Measurements from ENCODE around the gene DPP6. TPM values are rescaled to one million over a fixed set of nuclear protein-coding genes. Genes with fewer than 3 reads are reported as not detected.

DPP6 gene
- polyA plus RNA-seq, 1 of the 3 experiments (the other 2 are of a cell fraction): not detected

DNA sequence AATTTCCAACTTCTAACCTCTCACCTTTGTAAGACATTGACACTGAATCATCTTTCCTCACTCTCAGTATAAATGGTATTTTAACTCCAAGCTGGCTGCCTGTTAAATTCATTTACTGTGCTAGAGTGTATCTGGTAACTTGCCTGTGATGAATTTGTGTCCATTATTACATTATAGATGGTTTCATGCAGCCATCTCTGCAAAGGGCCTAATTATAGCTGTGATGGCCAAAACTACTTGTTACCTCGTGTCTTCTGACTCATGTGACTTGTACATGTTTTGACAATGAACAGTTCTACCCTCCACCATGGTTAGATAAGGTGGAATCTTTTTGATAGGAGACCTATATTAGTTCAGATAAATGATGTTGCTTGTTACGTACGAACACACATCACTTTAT lies 558.7 kb downstream of the DPP6 start:
- 13% methylated on average over 3 of the region's 3 CpGs for WGBS (ENCODE audit: low lambda C conversion rate)
- H3K27me3 ChIP-seq (ENCODE audit: insufficient read depth): no peaks in the 10 kb centered on the region
- no peak overlapping the region for H3K9ac ChIP-seq
- H3K4me3 ChIP-seq (ENCODE audit: low read depth in 2 of 2, low read length in 1 of 2): no peak overlapping the region
- TF ChIP-seq FOXJ3 (CRISPR knock-in tag; IDR thresholded peaks at IDR 0.05) (peak; percentile 86), FOXM1 (IDR thresholded peaks at IDR 0.05; ENCODE audit: low read depth) (no peak), MXI1 (IDR thresholded peaks at IDR 0.05; ENCODE audit: low read depth, low read length) (peak; percentile 40; the same call in 1 of the 2 replicates), USF1 (IDR thresholded peaks at IDR 0.05; ENCODE audit: borderline replicate concordance, low read depth) (no peak), ELF1 (IDR thresholded peaks at IDR 0.05) (no peak), GABPA (IDR thresholded peaks at IDR 0.05; ENCODE audit: low read depth) (no peak), TAF1 (IDR thresholded peaks at IDR 0.05; ENCODE audit: borderline replicate concordance, low read depth, low read length) (no peak), CHD2 (IDR thresholded peaks at IDR 0.05; ENCODE audit: low read length, partially characterized antibody) (peak; percentile 63), EP300 (IDR thresholded peaks at IDR 0.05; ENCODE audit: borderline replicate concordance in 1 of 2, low read depth in 1 of 2, low read length in 1 of 2) (peak in 1 of 2 experiments; percentile 61; a peak in 1 of 4 replicates), RXRA (IDR thresholded peaks at IDR 0.05; ENCODE audit: borderline replicate concordance, low read depth) (no peak), JUND (IDR thresholded peaks at IDR 0.05) (no peak), IRF3 (IDR thresholded peaks at IDR 0.05; ENCODE audit: low read depth, low read length) (no peak), TCF12 (IDR thresholded peaks at IDR 0.05) (no peak), RCOR1 (IDR thresholded peaks at IDR 0.05; ENCODE audit: low read length) (peak; percentile 71; the same call in 1 of the 2 replicates), GATA2 (CRISPR knock-in tag; IDR thresholded peaks at IDR 0.05) (peak; percentile 84)
- ChIA-PET POLR2A (no interaction called here), CTCF (interaction anchor here (0.9 to 3.6 kb wide), 7 partner anchors 10 to 133 kb away, joined by 3 to 15 read pairs (median 7); no protein-coding TSS in a partner anchor)
- no peaks in the 10 kb centered on the region for H3K79me2 ChIP-seq (ENCODE audit: insufficient read depth)
- H4K20me1 ChIP-seq (ENCODE audit: insufficient read depth): no peaks in the 10 kb centered on the region
- H3K9me2 ChIP-seq: no peaks in the 10 kb centered on the region
- H3F3A ChIP-seq (replicated peaks; ENCODE audit: insufficient read depth): no peaks in the 10 kb centered on the region
- DNase-seq: peak; percentile 51
- H3K4me2 ChIP-seq: no peak overlapping the region
- H3K4me1 ChIP-seq (ENCODE audit: control insufficient read depth in 1 of 2, insufficient read depth in 2 of 2, low read depth in 1 of 2, low read length in 1 of 2): no peaks in the 10 kb centered on the region; a peak in 1 of 4 replicates
- H3K27ac ChIP-seq (ENCODE audit: low read depth in 2 of 2, low read length in 1 of 2): no peak overlapping the region; a peak in 1 of 4 replicates
- H3K9me3 ChIP-seq: peaks cover 5% of the 10 kb centered on the region; the same call in 1 of the 2 replicates
- H2AFZ ChIP-seq (ENCODE audit: low read depth): no peak overlapping the region
- H3K36me3 ChIP-seq (replicated peaks in 1 of 2; ENCODE audit: control insufficient read depth in 1 of 2, insufficient read depth in 2 of 2, low read length in 1 of 2): no peaks in the 10 kb centered on the region

- no peaks in the 10 kb centered on the region for H3K27me3 ChIP-seq (ENCODE audit: insufficient read depth)
- H3K4me2 ChIP-seq: no peak overlapping the region
- no peak for DNase-seq
- H3K4me3 ChIP-seq (ENCODE audit: low read depth in 2 of 2, low read length in 1 of 2): no peak overlapping the region
- no peaks in the 10 kb centered on the region for H3K79me2 ChIP-seq (ENCODE audit: insufficient read depth)
- H3K9me2 ChIP-seq: no peaks in the 10 kb centered on the region
- WGBS (ENCODE audit: low lambda C conversion rate): 48% methylated on average over 7 of the region's 7 CpGs
- H2AFZ ChIP-seq (ENCODE audit: low read depth): no peak overlapping the region
- no peaks in the 10 kb centered on the region for H4K20me1 ChIP-seq (ENCODE audit: insufficient read depth)
- no peak overlapping the region for H3K27ac ChIP-seq (ENCODE audit: low read depth in 2 of 2, low read length in 1 of 2)
- H3K9me3 ChIP-seq: peaks cover 5% of the 10 kb centered on the region; the same call in 1 of the 2 replicates
- no peaks in the 10 kb centered on the region; a peak in 2 of 4 replicates for H3K4me1 ChIP-seq (ENCODE audit: control insufficient read depth in 1 of 2, insufficient read depth in 2 of 2, low read depth in 1 of 2, low read length in 1 of 2)
- ChIA-PET CTCF (interaction anchor here (0.5 to 1.8 kb wide), 6 partner anchors 13 to 135 kb away, joined by 3 to 6 read pairs (median 3); no protein-coding TSS in a partner anchor), POLR2A (no interaction called here)
- no peaks in the 10 kb centered on the region for H3K36me3 ChIP-seq (replicated peaks in 1 of 2; ENCODE audit: control insufficient read depth in 1 of 2, insufficient read depth in 2 of 2, low read length in 1 of 2)
- no peaks in the 10 kb centered on the region for H3F3A ChIP-seq (replicated peaks; ENCODE audit: insufficient read depth)
- no peak overlapping the region for H3K9ac ChIP-seq
- TF ChIP-seq IRF3 (IDR thresholded peaks at IDR 0.05; ENCODE audit: low read depth, low read length) (no peak), TAF1 (IDR thresholded peaks at IDR 0.05; ENCODE audit: borderline replicate concordance, low read depth, low read length) (no peak), FOSL2 (IDR thresholded peaks at IDR 0.05; ENCODE audit: borderline replicate concordance, low read depth) (no peak), CHD2 (IDR thresholded peaks at IDR 0.05; ENCODE audit: low read length, partially characterized antibody) (no peak), RXRA (IDR thresholded peaks at IDR 0.05; ENCODE audit: borderline replicate concordance, low read depth) (no peak), USF1 (IDR thresholded peaks at IDR 0.05; ENCODE audit: borderline replicate concordance, low read depth) (no peak), EZH2phosphoT487 (IDR thresholded peaks at IDR 0.05; ENCODE audit: borderline replicate concordance, low read depth) (no peak), TCF12 (IDR thresholded peaks at IDR 0.05) (no peak), JUND (IDR thresholded peaks at IDR 0.05) (no peak), MXI1 (IDR thresholded peaks at IDR 0.05; ENCODE audit: low read depth, low read length) (no peak)
- TF ChIP-seq, protein P1, sequence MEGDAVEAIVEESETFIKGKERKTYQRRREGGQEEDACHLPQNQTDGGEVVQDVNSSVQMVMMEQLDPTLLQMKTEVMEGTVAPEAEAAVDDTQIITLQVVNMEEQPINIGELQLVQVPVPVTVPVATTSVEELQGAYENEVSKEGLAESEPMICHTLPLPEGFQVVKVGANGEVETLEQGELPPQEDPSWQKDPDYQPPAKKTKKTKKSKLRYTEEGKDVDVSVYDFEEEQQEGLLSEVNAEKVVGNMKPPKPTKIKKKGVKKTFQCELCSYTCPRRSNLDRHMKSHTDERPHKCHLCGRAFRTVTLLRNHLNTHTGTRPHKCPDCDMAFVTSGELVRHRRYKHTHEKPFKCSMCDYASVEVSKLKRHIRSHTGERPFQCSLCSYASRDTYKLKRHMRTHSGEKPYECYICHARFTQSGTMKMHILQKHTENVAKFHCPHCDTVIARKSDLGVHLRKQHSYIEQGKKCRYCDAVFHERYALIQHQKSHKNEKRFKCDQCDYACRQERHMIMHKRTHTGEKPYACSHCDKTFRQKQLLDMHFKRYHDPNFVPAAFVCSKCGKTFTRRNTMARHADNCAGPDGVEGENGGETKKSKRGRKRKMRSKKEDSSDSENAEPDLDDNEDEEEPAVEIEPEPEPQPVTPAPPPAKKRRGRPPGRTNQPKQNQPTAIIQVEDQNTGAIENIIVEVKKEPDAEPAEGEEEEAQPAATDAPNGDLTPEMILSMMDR (IDR thresholded peaks at IDR 0.05): no peak
- TF ChIP-seq, protein P2, sequence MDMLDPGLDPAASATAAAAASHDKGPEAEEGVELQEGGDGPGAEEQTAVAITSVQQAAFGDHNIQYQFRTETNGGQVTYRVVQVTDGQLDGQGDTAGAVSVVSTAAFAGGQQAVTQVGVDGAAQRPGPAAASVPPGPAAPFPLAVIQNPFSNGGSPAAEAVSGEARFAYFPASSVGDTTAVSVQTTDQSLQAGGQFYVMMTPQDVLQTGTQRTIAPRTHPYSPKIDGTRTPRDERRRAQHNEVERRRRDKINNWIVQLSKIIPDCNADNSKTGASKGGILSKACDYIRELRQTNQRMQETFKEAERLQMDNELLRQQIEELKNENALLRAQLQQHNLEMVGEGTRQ (IDR thresholded peaks at IDR 0.05; ENCODE audit: borderline replicate concordance, low read depth, low read length): no peak
These were observed 561.6 kb downstream of the DPP6 start for GRCh38 chr7:154613811-154614210.
